ENCODE data around the gene PRH1. TPM values are rescaled to one million over a fixed set of nuclear protein-coding genes. Genes with fewer than 3 reads are reported as not detected.

The PRH1 gene

Small RNA genes lying within 50 kb of the gene (small RNA-seq; reads per million reads assigned to genes)
- gene PRR4 (ENCODE audit: low read depth), result not detected

Measured in mesenchymal stem cell (in vitro differentiated cells and primary cell).